Caco-2 (cell line): ENCODE results near the gene NDUFA11. TPM values are rescaled to one million over a fixed set of nuclear protein-coding genes. Genes with fewer than 3 reads are reported as not detected.

Source experiments
- BruUV-seq: library from RNA; stranded (reverse); fragments of 400-500 nt; replicated peaks from 2 replicates; lab custom pipeline; 2021; lab: Mats Ljungman, UMichigan
- CTCF ChIA-PET: fragments of 300-600 bp; sonication (Branson Sonifier 250); formaldehyde crosslinking; loops from one replicate; lab custom pipeline; 2022; ENCODE audit warnings: antibody characterized with exemption; lab: Charles Lee
- POLR2A ChIA-PET: fragments of 300-600 bp; sonication (Branson Sonifier 250); formaldehyde crosslinking; loops from one replicate; lab custom pipeline; 2022; ENCODE audit warnings: antibody characterized with exemption; lab: Charles Lee
- DNase-seq, 2 experiments: peaks; one replicate each; pipeline versions ENCODE4 v3.0.0 to v3.0.0-alpha.2; 2020 to 2022
- H3K27me3 ChIP-seq: replicated peaks from 2 replicates; pipeline ENCODE4 v1.6.0; 2011; ENCODE audit warnings: low read length; ENCODE audit not compliant: control insufficient read depth, insufficient read depth
- H3K36me3 ChIP-seq: 2 replicates; pipeline ENCODE4 v1.5.1; 2011; ENCODE audit warnings: low read length; ENCODE audit not compliant: control insufficient read depth, insufficient read depth
- H3K4me1 ChIP-seq: fragments of 250-450 bp; sonication (Bioruptor Pico); 2 replicates; pipeline ENCODE4 v1.5.1; 2020; ENCODE audit warnings: mild to moderate bottlenecking
- H3K4me3 ChIP-seq: 2 replicates; pipeline ENCODE4 v1.5.1; 2011; ENCODE audit warnings: low read depth, mild to moderate bottlenecking, control low read depth, low read length
- H3K9me3 ChIP-seq: fragments of 250-450 bp; sonication (Bioruptor Pico); 2 replicates; pipeline ENCODE4 v1.5.1; 2020; ENCODE audit warnings: mild to moderate bottlenecking, moderate library complexity
- H3K27ac Mint-ChIP-seq: one replicate; pipeline ENCODE4 v1.8.0; 2022; ENCODE audit warnings: mixed read lengths; ENCODE audit not compliant: unreplicated experiment
- H3K27me3 Mint-ChIP-seq: one replicate; pipeline ENCODE4 v1.8.0; 2022; ENCODE audit warnings: mixed read lengths; ENCODE audit not compliant: insufficient read depth, unreplicated experiment
- H3K36me3 Mint-ChIP-seq: one replicate; pipeline ENCODE4 v1.8.0; 2022; ENCODE audit warnings: mild to moderate bottlenecking, mixed read lengths; ENCODE audit not compliant: insufficient read depth, unreplicated experiment
- H3K4me1 Mint-ChIP-seq: one replicate; pipeline ENCODE4 v1.8.0; 2022; ENCODE audit warnings: low read depth, mixed read lengths; ENCODE audit not compliant: unreplicated experiment
- H3K4me3 Mint-ChIP-seq: one replicate; pipeline ENCODE4 v1.8.0; 2022; ENCODE audit warnings: mild to moderate bottlenecking, moderate library complexity, mixed read lengths; ENCODE audit not compliant: unreplicated experiment
- H3K9me3 Mint-ChIP-seq: one replicate; pipeline ENCODE4 v1.8.0; 2022; ENCODE audit warnings: mixed read lengths; ENCODE audit not compliant: unreplicated experiment
- CTCF ChIP-seq, 2 experiments: fragments of 200-600 bp in 1 of 2; IDR thresholded peaks; 1 replicate in 1 of 2; 2 replicates in 1 of 2; pipeline versions ENCODE4 v1.5.1 to v1.8.0; 2011 to 2022; ENCODE audit warnings: antibody characterized with exemption in 1 of 2, control low read depth in 1 of 2, inconsistent platforms in 1 of 2, low read depth in 1 of 2, low read length in 1 of 2, mild to moderate bottlenecking in 1 of 2, moderate library complexity in 1 of 2; ENCODE audit not compliant: insufficient read depth in 1 of 2, severe bottlenecking in 1 of 2, unreplicated experiment in 1 of 2
- intact Hi-C: fragments of 100-400 bp; cut with micrococcal nuclease; formaldehyde crosslinking; loops from one replicate; pipeline ENCODE4 v1.10.0; 2022; ENCODE audit not compliant: unreplicated experiment
- total RNA-seq: library from RNA; stranded (reverse); gene quantifications from 2 replicates; pipeline ENCODE4 v1.2.3, GENCODE V29; 2022

The NDUFA11 gene
- total RNA-seq, 1 experiment from 2014 or later = 272 TPM

GRCh38 chr19:5918463-5919079, 15.0 kb upstream of the NDUFA11 start:
- Histone ChIP-seq H3K9me3 (no peaks in the 10 kb centered on the region), H3K36me3 (no peaks in the 10 kb centered on the region), H3K4me1 (peaks cover 30% of the 10 kb centered on the region), H3K4me3 (no peak overlapping the region), H3K27me3 (no peaks in the 10 kb centered on the region)
- no peak for DNase-seq
- Mint-ChIP-seq H3K4me3 (no peak overlapping the region), H3K27ac (no peak overlapping the region), H3K9me3 (no peaks in the 10 kb centered on the region), H3K36me3 (peaks cover 54% of the 10 kb centered on the region), H3K27me3 (no peaks in the 10 kb centered on the region), H3K4me1 (no peaks in the 10 kb centered on the region)
- POLR2A ChIA-PET = no interaction called here
- intact Hi-C loops = no loop called here
- CTCF ChIA-PET = no interaction called here
- no peak for TF ChIP-seq CTCF (IDR thresholded peaks at IDR 0.05; ENCODE audit: insufficient read depth in 1 of 2, low read depth in 1 of 2, low read length in 1 of 2, severe bottlenecking in 1 of 2, unreplicated experiment in 1 of 2)
- no TSS peak for BruUV-seq

- Mint-ChIP-seq H3K9me3 (no peaks in the 10 kb centered on the region), H3K27ac (no peak overlapping the region), H3K27me3 (no peaks in the 10 kb centered on the region), H3K36me3 (peaks cover 50% of the 10 kb centered on the region), H3K4me1 (no peaks in the 10 kb centered on the region), H3K4me3 (no peak overlapping the region)
- H3K4me3 ChIP-seq = no peak overlapping the region
- H3K27me3 ChIP-seq = no peaks in the 10 kb centered on the region
- BruUV-seq = no TSS peak
- no peaks in the 10 kb centered on the region for H3K36me3 ChIP-seq
- intact Hi-C loops = no loop called here
- no peak for TF ChIP-seq CTCF (IDR thresholded peaks at IDR 0.05; ENCODE audit: insufficient read depth in 1 of 2, low read depth in 1 of 2, low read length in 1 of 2, severe bottlenecking in 1 of 2, unreplicated experiment in 1 of 2)
- no peaks in the 10 kb centered on the region for H3K9me3 ChIP-seq
- ChIA-PET POLR2A (no interaction called here), CTCF (no interaction called here)
- H3K4me1 ChIP-seq = peaks cover 30% of the 10 kb centered on the region
- DNase-seq = no peak
Measured at GRCh38 chr19:5917431-5918107, 14.0 kb upstream of the NDUFA11 start.

DNA sequence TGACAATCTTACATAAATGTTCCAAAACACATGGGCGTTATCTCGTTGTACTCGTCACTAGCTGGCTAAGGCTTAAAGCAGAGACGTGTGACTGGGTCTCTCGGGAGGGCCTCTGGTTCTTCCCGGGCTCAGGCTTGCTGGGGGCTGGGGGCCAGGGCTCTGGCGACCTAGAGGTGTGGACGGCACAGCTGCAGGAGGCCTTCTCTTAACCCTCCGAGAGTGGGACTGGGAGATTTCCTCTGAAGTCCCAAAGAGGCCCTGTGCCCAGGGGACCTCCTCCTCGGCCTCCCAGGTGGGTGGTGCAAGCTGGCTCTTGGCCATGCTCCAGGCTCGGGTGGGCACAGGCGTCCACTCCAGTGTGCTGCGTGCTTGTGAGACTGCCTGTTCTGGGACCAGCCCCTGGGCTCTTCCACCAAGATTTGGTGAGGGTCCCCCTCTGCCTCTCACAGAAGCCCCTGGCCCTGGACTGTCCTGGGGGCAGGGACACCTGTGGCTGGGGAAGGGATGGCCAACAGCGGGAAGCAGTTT, 12.7 kb upstream of the NDUFA11 start:
- CTCF ChIA-PET = no interaction called here
- H3K9me3 Mint-ChIP-seq = no peaks in the 10 kb centered on the region
- no peaks in the 10 kb centered on the region for H3K4me1 Mint-ChIP-seq
- no peak for TF ChIP-seq CTCF (IDR thresholded peaks at IDR 0.05; ENCODE audit: insufficient read depth in 1 of 2, low read depth in 1 of 2, low read length in 1 of 2, severe bottlenecking in 1 of 2, unreplicated experiment in 1 of 2)
- H3K9me3 ChIP-seq = no peaks in the 10 kb centered on the region
- POLR2A ChIA-PET = no interaction called here
- peaks cover 30% of the 10 kb centered on the region for H3K4me1 ChIP-seq
- TSS peak; percentile 42 for BruUV-seq
- no peak for DNase-seq
- H3K27me3 ChIP-seq = no peaks in the 10 kb centered on the region
- no peak overlapping the region for H3K4me3 ChIP-seq
- H3K36me3 ChIP-seq = no peaks in the 10 kb centered on the region
- H3K4me3 Mint-ChIP-seq = peak overlapping the region; percentile 29
- H3K27me3 Mint-ChIP-seq = no peaks in the 10 kb centered on the region
- H3K36me3 Mint-ChIP-seq = peaks cover 56% of the 10 kb centered on the region
- H3K27ac Mint-ChIP-seq = peak overlapping the region; percentile 59
- intact Hi-C loops = no loop called here
